ENCODE data around the gene MEI4.

The MEI4 gene

DNA sequence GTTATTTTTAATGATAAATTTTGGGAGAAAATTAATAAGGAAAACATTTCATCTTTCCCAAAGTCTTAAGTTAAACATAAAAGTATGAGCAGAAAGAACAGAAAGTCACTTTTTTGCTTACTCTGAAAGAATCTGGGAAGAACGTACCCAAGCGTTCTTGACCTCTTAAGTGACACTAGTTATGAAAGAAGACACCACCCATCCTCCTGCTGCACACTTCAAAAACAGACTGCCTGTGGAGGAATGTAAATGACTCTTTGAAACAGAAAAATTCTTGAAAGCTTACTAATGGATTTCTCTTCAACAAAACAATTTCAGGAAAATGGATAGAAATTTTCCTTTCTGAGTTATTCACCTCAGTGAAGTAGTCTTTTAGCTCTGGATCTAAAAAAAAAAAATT is 227.7 kb downstream of the MEI4 start:
- H2AFZ ChIP-seq (ENCODE audit: low read length) = no peak overlapping the region
- H3K79me2 ChIP-seq (ENCODE audit: insufficient read depth, low read length) = no peaks in the 10 kb centered on the region
- no peaks in the 10 kb centered on the region for H3K9me3 ChIP-seq (ENCODE audit: low read length)
- no peaks in the 10 kb centered on the region for H3K36me3 ChIP-seq (ENCODE audit: insufficient read depth, low read length)
- H4K20me1 ChIP-seq (ENCODE audit: insufficient read depth, low read length) = no peaks in the 10 kb centered on the region
- H3K9ac ChIP-seq (ENCODE audit: low read length) = no peak overlapping the region
- no peaks in the 10 kb centered on the region for H3K4me1 ChIP-seq (ENCODE audit: insufficient read depth, low read length, severe bottlenecking)
- H3K4me3 ChIP-seq (ENCODE audit: low read depth, low read length, poor library complexity, severe bottlenecking) = no peak overlapping the region
- no peaks in the 10 kb centered on the region for H3F3A ChIP-seq (ENCODE audit: insufficient read depth, low read length)
- no peaks in the 10 kb centered on the region for H3K27me3 ChIP-seq (ENCODE audit: insufficient read depth, low read length)
- no peak overlapping the region for H3K27ac ChIP-seq (ENCODE audit: low read depth, low read length, poor library complexity, severe bottlenecking)
- no peak overlapping the region for H3K4me2 ChIP-seq (ENCODE audit: low read length)
- H3K9me2 ChIP-seq (ENCODE audit: low read depth, low read length) = no peaks in the 10 kb centered on the region
- TF ChIP-seq, protein P1, sequence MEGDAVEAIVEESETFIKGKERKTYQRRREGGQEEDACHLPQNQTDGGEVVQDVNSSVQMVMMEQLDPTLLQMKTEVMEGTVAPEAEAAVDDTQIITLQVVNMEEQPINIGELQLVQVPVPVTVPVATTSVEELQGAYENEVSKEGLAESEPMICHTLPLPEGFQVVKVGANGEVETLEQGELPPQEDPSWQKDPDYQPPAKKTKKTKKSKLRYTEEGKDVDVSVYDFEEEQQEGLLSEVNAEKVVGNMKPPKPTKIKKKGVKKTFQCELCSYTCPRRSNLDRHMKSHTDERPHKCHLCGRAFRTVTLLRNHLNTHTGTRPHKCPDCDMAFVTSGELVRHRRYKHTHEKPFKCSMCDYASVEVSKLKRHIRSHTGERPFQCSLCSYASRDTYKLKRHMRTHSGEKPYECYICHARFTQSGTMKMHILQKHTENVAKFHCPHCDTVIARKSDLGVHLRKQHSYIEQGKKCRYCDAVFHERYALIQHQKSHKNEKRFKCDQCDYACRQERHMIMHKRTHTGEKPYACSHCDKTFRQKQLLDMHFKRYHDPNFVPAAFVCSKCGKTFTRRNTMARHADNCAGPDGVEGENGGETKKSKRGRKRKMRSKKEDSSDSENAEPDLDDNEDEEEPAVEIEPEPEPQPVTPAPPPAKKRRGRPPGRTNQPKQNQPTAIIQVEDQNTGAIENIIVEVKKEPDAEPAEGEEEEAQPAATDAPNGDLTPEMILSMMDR (IDR thresholded peaks at IDR 0.05; ENCODE audit: low read length) = no peak
- TF ChIP-seq EZH2 (IDR thresholded peaks at IDR 0.05; ENCODE audit: borderline replicate concordance, low read length) = no peak

DNA sequence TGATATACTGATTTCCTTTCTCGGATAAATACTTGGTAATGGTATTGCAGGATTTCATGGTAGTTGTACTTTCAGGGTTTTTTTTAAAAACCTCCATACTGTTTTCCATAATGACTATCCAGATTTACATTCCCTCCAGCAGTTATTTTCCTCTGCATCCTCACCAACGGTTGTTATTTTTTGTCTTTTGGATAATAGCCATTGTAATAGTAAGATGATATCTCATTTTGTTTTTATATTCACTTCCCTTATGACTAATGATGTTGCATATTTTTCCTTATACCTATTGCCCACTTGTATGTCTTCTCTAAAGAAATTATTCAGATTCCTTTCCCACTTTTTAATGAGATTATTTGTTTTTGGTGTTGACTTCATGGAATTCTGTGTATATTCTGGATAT is 231.0 kb downstream of the MEI4 start:
- Histone ChIP-seq H3K4me3 (ENCODE audit: low read depth, low read length, poor library complexity, severe bottlenecking) (no peak overlapping the region), H3K9me2 (ENCODE audit: low read depth, low read length) (no peaks in the 10 kb centered on the region), H3K36me3 (ENCODE audit: insufficient read depth, low read length) (no peaks in the 10 kb centered on the region), H3K27me3 (ENCODE audit: insufficient read depth, low read length) (no peaks in the 10 kb centered on the region), H3K9ac (ENCODE audit: low read length) (no peak overlapping the region), H3K9me3 (ENCODE audit: low read length) (no peaks in the 10 kb centered on the region), H3K79me2 (ENCODE audit: insufficient read depth, low read length) (no peaks in the 10 kb centered on the region), H2AFZ (ENCODE audit: low read length) (no peak overlapping the region), H4K20me1 (ENCODE audit: insufficient read depth, low read length) (no peaks in the 10 kb centered on the region), H3F3A (ENCODE audit: insufficient read depth, low read length) (no peaks in the 10 kb centered on the region), H3K4me2 (ENCODE audit: low read length) (no peak overlapping the region), H3K27ac (ENCODE audit: low read depth, low read length, poor library complexity, severe bottlenecking) (no peak overlapping the region), H3K4me1 (ENCODE audit: insufficient read depth, low read length, severe bottlenecking) (no peaks in the 10 kb centered on the region)
- TF ChIP-seq, protein P1 (IDR thresholded peaks at IDR 0.05; ENCODE audit: low read length) = no peak
- no peak for TF ChIP-seq EZH2 (IDR thresholded peaks at IDR 0.05; ENCODE audit: borderline replicate concordance, low read length)

GRCh38 chr6:77893391-77893790 is 240.6 kb downstream of the MEI4 start:
- Histone ChIP-seq H3K79me2 (ENCODE audit: insufficient read depth, low read length) (no peaks in the 10 kb centered on the region), H2AFZ (ENCODE audit: low read length) (no peak overlapping the region), H3K4me2 (ENCODE audit: low read length) (no peak overlapping the region), H3K9me3 (ENCODE audit: low read length) (no peaks in the 10 kb centered on the region), H3K9me2 (ENCODE audit: low read depth, low read length) (no peaks in the 10 kb centered on the region), H4K20me1 (ENCODE audit: insufficient read depth, low read length) (no peaks in the 10 kb centered on the region), H3K36me3 (ENCODE audit: insufficient read depth, low read length) (no peaks in the 10 kb centered on the region), H3K27ac (ENCODE audit: low read depth, low read length, poor library complexity, severe bottlenecking) (no peak overlapping the region), H3K4me1 (ENCODE audit: insufficient read depth, low read length, severe bottlenecking) (no peaks in the 10 kb centered on the region), H3K9ac (ENCODE audit: low read length) (no peak overlapping the region), H3K4me3 (ENCODE audit: low read depth, low read length, poor library complexity, severe bottlenecking) (no peak overlapping the region), H3K27me3 (ENCODE audit: insufficient read depth, low read length) (no peaks in the 10 kb centered on the region), H3F3A (ENCODE audit: insufficient read depth, low read length) (no peaks in the 10 kb centered on the region)
- TF ChIP-seq, protein P1 (IDR thresholded peaks at IDR 0.05; ENCODE audit: low read length) = no peak
- TF ChIP-seq EZH2 (IDR thresholded peaks at IDR 0.05; ENCODE audit: borderline replicate concordance, low read length) = no peak

Measured in OCI-LY1 (cell line).